Heart left ventricle (tissue), 16 donors: ENCODE results near the gene DDR2. TPM values are rescaled to one million over a fixed set of nuclear protein-coding genes. Genes with fewer than 3 reads are reported as not detected.

Experiments
- ATAC-seq, 4 donors: fragments of 200-7000 bp; cut with Tn5 transposase; one replicate each; pipeline ENCODE4 v1.9.1; 2020 to 2022; ENCODE audit warnings: moderate library complexity in 4 of 4, mild to moderate bottlenecking in 3 of 4, moderate number of reproducible peaks in 1 of 4
- DNase-seq, 5 donors: peaks; one replicate each; pipeline ENCODE4 v3.0.0-alpha.2; 2020
- H3K27ac ChIP-seq, 12 donors: fragments of 200-600 bp; sonication (generic) in 4 of 12; one replicate each; pipeline versions ENCODE4 v1.5.0 to v1.8.0; 2016 to 2022; ENCODE audit warnings: mild to moderate bottlenecking in 2 of 12
- H3K27me3 ChIP-seq, 9 donors: fragments of 200-600 bp; sonication (generic) in 2 of 9; one replicate each; pipeline versions ENCODE4 v1.5.1 to v1.8.0; 2016 to 2022; ENCODE audit warnings: mild to moderate bottlenecking in 3 of 9
- H3K36me3 ChIP-seq, 9 donors: fragments of 200-600 bp; sonication (generic) in 2 of 9; one replicate each; pipeline versions ENCODE4 v1.5.0 to v1.8.0; 2018 to 2022; ENCODE audit warnings: mild to moderate bottlenecking in 2 of 9
- H3K4me1 ChIP-seq, 12 donors: fragments of 200-600 bp; sonication (generic) in 4 of 12; one replicate each; pipeline versions ENCODE4 v1.5.0 to v1.8.0; 2016 to 2022; ENCODE audit warnings: mild to moderate bottlenecking in 3 of 12
- H3K4me3 ChIP-seq, 12 donors: fragments of 200-600 bp; sonication (generic) in 4 of 12; one replicate each; pipeline versions ENCODE4 v1.5.0 to v1.8.0; 2017 to 2022; ENCODE audit warnings: mild to moderate bottlenecking in 9 of 12, moderate library complexity in 4 of 12
- H3K9me3 ChIP-seq, 12 donors: fragments of 200-600 bp; sonication (generic) in 4 of 12; one replicate each; pipeline versions ENCODE4 v1.5.0 to v1.8.0; 2016 to 2022; ENCODE audit warnings: mild to moderate bottlenecking in 1 of 12
- CTCF ChIP-seq, 12 donors: fragments of 200-600 bp; sonication (generic) in 4 of 12; IDR thresholded peaks; one replicate each; pipeline versions ENCODE4 v1.5.0 to v1.8.0; 2018 to 2022; ENCODE audit warnings: antibody characterized with exemption in 12 of 12, mild to moderate bottlenecking in 5 of 12
- POLR2A ChIP-seq, 2 donors: fragments of 450-650 bp; IDR thresholded peaks; one replicate each; pipeline ENCODE4 v1.6.1; 2017; ENCODE audit warnings: antibody characterized with exemption in 2 of 2, mild to moderate bottlenecking in 2 of 2, moderate library complexity in 2 of 2
- WGBS, 4 donors: extraction: QIAGEN DNeasy Blood & Tissue Kit in 2 of 4; methylation state at CpG; one replicate each; pipeline versions ENCODE4 v1.1.5 to v1.1.7; 2013 to 2018; 5-methylcytosine and 5-hydroxymethylcytosine counted together
- intact Hi-C, 10 donors: fragments of 100-400 bp; cut with DNase I; formaldehyde crosslinking; loops; one replicate each; pipeline versions ENCODE4 v1.11.1 to v1.14.2; 2022
- polyA plus RNA-seq, 2 donors: library from polyadenylated mRNA; stranded (reverse); fragments of 200-250 nt; gene quantifications; one replicate each; pipeline ENCODE4 v1.2.3, GENCODE V29; 2013
- total RNA-seq, 9 donors: library from RNA; depleted of rRNA in 2 of 9; stranded (reverse); fragments of >200 nt in 2 of 9; fragmentation: NEBNext Ultra II Directional in 3 of 9; extraction: Animal tissue kit (Norgen Biotek cat#: 25700) in 3 of 9; gene quantifications; one replicate each; pipeline versions ENCODE4 v1.1.0 to v1.2.4, GENCODE V29; 2016 to 2023
- donor health status: ischemic (EF 13 %, LVEDD 7.1; RV severe dilation, severe dysfunction).
- donor health status: healthy with polysubstance abuse.
- donor health status: DM: no; HTN: yes; CAD: no.
- donor health status: DM: no; HTN: no; CAD: no.
- donor health status: ischemic (EF 25% LVEDD 6.9; RV normal size, moderate dysfunction).
- donor health status: ischemic (EF 25% LVEDD 5.7; RV mildly dilated, moderate dysfunction).
- donor health status: healthy.
- donor health status: DM: yes; HTN: yes; CAD: no.
- donor health status: ischemic (EF 35%, LVEDD 5.7; RV mildly dilated, moderate dysfunction).
- donor health status: nonischemic (EF 11% LVEDD 7.7; RV severe dilation, severe dysfunction).
- donor health status: DM: yes; HTN: yes; CAD: no.
- donor health status: PGD.
- donor health status: ischemic (EF 29% LVEDD 5.4; RV normal size, mild dysfunction).
- donor health status: nonischemic (EF 23%, LVEDD 6.1; RV moderate dilation, normal function).

The DDR2 gene
- total and polyA plus RNA-seq, 11 donors, result 5.0 to 55.3 (median 23.8) TPM

- Histone ChIP-seq H3K27ac (peak overlapping the region in 1 of 12 donors; percentile 71), H3K4me1 (peaks cover 0 to 29% (median 4%) of the 10 kb centered on the region in 12 donors), H3K27me3 (no peaks in the 10 kb centered on the region), H3K4me3 (no peak overlapping the region), H3K9me3 (no peaks in the 10 kb centered on the region), H3K36me3 (peaks cover 0 to 16% (median 4%) of the 10 kb centered on the region in 9 donors)
- DNase-seq (no peak), ATAC-seq (peak in 3 of 4 donors; percentile 48 to 58 (median 50))
- intact Hi-C loops, result no loop called here
- TF ChIP-seq CTCF (IDR thresholded peaks at IDR 0.05) (no peak), POLR2A (IDR thresholded peaks at IDR 0.05) (no peak)
- 34 to 44% (median 38%) methylated on average over 4 of the region's 4 CpGs for WGBS, 4 donors
Observed at GRCh38 chr1:162716123-162716522, 83.9 kb downstream of the DDR2 start.

- Histone ChIP-seq H3K4me3 (no peak overlapping the region), H3K9me3 (no peaks in the 10 kb centered on the region), H3K4me1 (peaks cover 0 to 28% (median 3%) of the 10 kb centered on the region in 12 donors), H3K27me3 (no peaks in the 10 kb centered on the region), H3K27ac (peak overlapping the region in 1 of 12 donors; percentile 71), H3K36me3 (peaks cover 0 to 16% (median 4%) of the 10 kb centered on the region in 9 donors)
- TF ChIP-seq POLR2A (IDR thresholded peaks at IDR 0.05), result no peak
- TF ChIP-seq CTCF (IDR thresholded peaks at IDR 0.05), result no peak
- WGBS, 4 donors, result 50 to 73% (median 60%) methylated on average over 1 of the region's 1 CpG
- no peak for ATAC-seq
- DNase-seq, result no peak
- intact Hi-C loops, result no loop called here
Observed at GRCh38 chr1:162716552-162716951, 84.3 kb downstream of the DDR2 start.

- H3K27me3 ChIP-seq, result no peaks in the 10 kb centered on the region
- peak overlapping the region in 1 of 12 donors; percentile 6 for H3K27ac ChIP-seq
- WGBS, 4 donors, result 93 to 96% (median 95%) methylated on average over 1 of the region's 1 CpG
- no peak overlapping the region for H3K4me3 ChIP-seq
- no peaks in the 10 kb centered on the region for H3K9me3 ChIP-seq
- intact Hi-C loops, result no loop called here
- peaks cover 0 to 17% (median 0%) of the 10 kb centered on the region in 12 donors for H3K4me1 ChIP-seq
- ATAC-seq, result no peak
- TF ChIP-seq CTCF (IDR thresholded peaks at IDR 0.05), result no peak
- no peak for DNase-seq
- peaks cover 0 to 16% (median 4%) of the 10 kb centered on the region in 9 donors for H3K36me3 ChIP-seq
Observed at GRCh38 chr1:162717548-162718184, 85.4 kb downstream of the DDR2 start.

GRCh38 chr1:162719678-162720077 lies 87.4 kb downstream of the DDR2 start:
- TF ChIP-seq CTCF (IDR thresholded peaks at IDR 0.05) (no peak), POLR2A (IDR thresholded peaks at IDR 0.05) (no peak)
- peaks cover 0 to 16% (median 4%) of the 10 kb centered on the region in 9 donors for H3K36me3 ChIP-seq
- no peak overlapping the region for H3K4me3 ChIP-seq
- intact Hi-C loops, result loop anchor here in 1 of 10 donors (5.0 kb wide), 1 partner anchor 53 kb away; no protein-coding TSS in a partner anchor
- H3K9me3 ChIP-seq, result no peaks in the 10 kb centered on the region
- no peaks in the 10 kb centered on the region for H3K27me3 ChIP-seq
- DNase-seq (no peak), ATAC-seq (no peak)
- peaks cover 0 to 12% (median 0%) of the 10 kb centered on the region in 12 donors for H3K4me1 ChIP-seq
- peak overlapping the region in 1 of 12 donors; percentile 19 for H3K27ac ChIP-seq
- 70 to 81% (median 78%) methylated on average over 1 of the region's 1 CpG for WGBS, 4 donors
